ENCODE data around the gene PAK1IP1. TPM values are rescaled to one million over a fixed set of nuclear protein-coding genes. Genes with fewer than 3 reads are reported as not detected.
"Not testable (repeated sequence)": the region's sequence is repeated elsewhere in the genome, so short reads cannot be mapped to it uniquely, and the experiment has no call there.

The PAK1IP1 gene
- total RNA-seq = 10 to 100 TPM; 53.7 to 55.9 TPM

- ChIA-PET CTCF (interaction anchor here (0.7 to 1.0 kb wide), 5 partner anchors 12 to 1146 kb away, joined by 3 to 5 read pairs (median 4); no protein-coding TSS in a partner anchor), POLR2A (interaction anchor here (0.6 to 1.3 kb wide), 10 partner anchors 8 to 551 kb away, joined by 3 to 18 read pairs (median 7); partner anchors contain the start of genes TMEM14B and TMEM14C)
These were observed at the start of gene PAK1IP1, which contains the start of gene C6orf52 for GRCh38 chr6:10694302-10695085. TSS of gene PAK1IP1 (plus strand) at chr6:10694972. CDS start at chr6:10694986, 14 bp downstream. TSS of gene C6orf52 (minus strand) at chr6:10694616. CDS start at chr6:10687550, 7,066 bp downstream.

DNA sequence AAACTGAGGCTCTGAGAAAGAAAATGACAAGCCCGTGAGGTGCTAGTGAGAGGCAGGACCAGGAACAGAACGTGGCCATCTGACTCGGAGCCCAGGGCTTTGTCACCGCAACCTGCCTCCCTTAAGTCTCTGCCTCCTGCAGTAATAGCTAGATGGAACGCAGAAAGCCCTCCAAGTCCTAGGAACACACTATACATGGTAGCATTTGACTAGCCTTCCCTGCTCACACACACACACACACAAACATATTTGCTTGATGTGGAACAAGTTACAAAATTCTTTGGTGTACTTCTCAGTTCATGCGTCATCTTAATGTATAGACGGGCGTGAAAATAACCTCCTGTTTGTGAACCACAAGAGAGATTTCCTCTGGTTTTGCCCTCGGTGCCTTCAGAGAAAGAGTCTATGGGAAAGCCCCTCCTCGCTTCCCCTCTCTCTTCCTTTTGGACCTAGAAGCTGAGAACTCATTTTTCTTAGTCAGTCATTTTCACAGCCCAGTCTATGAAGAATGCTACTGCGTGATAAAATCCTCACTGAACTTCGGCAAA lies 39.2 kb upstream of the PAK1IP1 start:
- ChIA-PET CTCF (no interaction called here), POLR2A (interaction anchor here (1.2 kb wide), 1 partner anchor 28 kb away, joined by 3 read pairs; no protein-coding TSS in a partner anchor)

DNA sequence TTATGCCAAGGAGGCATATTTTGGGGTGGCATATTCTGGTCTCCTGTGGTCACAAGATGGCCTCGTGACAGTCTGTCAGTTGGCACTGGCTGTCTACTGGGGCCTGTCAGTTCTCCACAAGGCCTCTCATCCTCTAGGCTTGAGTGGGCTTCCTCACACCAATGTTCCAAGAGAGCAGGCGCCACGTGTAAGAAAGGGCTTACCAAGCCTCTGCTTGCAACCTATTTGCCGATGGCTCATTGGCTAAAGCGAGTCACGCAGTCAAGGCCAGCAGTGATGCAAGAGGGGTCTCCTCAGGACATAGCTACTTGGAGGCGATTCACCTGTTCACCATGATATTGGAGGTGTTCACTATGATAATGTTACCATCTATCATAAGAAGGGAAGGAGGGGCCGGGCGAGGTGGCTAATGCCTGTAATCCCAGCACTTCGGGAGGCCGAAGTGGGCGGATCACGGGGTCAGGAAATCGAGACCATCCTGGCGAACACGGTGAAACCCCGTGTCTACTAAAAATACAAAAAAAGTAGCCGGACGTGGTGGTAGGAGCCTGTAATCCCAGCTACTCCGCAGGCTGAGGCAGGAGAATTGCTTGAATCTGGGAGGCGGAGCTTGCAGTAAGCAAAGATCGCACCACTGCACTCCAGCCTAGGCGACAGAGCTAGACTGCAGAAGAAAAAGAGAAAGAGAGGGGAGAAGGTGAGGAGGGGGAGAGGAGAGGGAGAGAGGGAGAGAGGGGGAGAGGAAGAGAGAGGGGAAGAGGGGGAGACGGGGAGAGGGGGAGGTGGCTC lies 35.7 kb upstream of the PAK1IP1 start:
- ChIA-PET POLR2A (no interaction called here), CTCF (interaction anchor here (0.6 kb wide), 3 partner anchors 20 to 868 kb away, joined by 3 read pairs; no protein-coding TSS in a partner anchor)

DNA sequence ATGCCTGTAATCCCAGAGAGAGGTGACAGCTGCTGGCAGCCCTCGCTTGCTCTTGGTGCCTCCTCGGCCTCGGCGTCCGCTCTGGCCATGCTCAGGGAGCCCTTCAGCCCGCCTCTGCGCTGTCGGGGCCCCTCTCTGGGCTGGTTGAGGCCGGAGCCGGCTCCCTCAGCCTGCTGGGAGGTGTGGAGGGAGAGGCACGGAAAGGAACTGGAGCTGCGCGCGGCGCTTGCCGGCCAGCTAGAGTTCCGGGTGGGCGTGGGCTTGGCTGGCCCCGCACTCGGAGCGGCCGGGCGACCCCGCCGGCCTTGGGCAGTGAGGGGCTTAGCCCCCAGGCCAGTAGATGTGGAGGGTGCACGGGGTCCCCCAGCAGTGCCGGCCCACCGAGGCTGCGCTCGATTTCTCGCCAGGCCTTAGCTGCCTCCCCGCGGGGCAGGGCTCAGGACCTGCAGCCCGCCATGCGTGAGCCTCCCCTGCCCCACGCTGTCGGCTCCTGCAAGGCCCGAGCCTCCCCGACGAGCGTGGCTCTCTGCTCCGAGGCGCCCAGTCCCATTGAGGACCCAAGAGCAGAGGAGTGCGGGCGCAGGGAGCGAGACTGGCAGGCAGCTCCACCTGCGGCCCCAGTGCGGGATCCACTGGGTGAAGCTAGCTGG lies 34.9 kb upstream of the PAK1IP1 start:
- POLR2A ChIA-PET = no interaction called here
- CTCF ChIA-PET = interaction anchor here (0.6 kb wide), 2 partner anchors 96 to 867 kb away, joined by 3 read pairs; no protein-coding TSS in a partner anchor

DNA sequence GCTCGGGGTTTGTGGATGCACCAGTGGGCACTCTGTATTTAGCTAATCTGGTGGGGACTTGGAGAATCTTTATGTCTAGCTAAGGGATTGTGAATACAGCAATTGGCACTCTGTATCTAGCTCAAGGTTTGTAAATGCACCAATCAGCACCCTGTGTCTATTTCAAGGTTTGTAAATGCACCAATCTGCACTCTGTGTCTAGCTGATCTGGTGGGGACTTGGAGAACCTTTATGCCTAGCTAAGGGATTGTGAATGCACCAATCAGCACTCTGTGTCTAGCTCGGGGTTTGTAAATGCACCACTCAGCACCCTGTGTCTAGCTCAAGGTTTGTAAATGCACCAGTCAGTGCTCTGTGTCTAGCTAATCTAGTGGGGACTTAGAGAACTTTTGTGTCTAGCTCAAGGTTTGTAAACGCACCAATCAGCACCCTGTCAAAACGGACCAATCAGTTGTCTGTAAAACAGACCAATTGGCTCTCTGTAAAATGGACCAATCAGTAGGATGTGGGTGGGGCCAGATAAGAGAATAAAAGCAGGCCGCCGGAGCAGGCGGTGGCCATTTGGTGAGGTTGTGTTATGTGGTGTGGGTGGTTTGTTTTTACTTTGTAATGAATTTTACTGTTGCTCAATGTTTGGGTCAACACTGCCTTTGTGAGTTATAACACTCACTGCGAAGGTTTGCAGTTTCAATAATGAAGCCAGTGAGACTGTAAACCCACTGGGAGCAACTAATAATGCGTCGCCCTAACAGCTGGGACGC lies 34.2 kb upstream of the PAK1IP1 start:
- POLR2A ChIA-PET = not testable (repeated sequence)
- CTCF ChIA-PET = interaction anchor here (0.6 kb wide), 1 partner anchor 397 kb away, joined by 3 read pairs; no protein-coding TSS in a partner anchor

DNA sequence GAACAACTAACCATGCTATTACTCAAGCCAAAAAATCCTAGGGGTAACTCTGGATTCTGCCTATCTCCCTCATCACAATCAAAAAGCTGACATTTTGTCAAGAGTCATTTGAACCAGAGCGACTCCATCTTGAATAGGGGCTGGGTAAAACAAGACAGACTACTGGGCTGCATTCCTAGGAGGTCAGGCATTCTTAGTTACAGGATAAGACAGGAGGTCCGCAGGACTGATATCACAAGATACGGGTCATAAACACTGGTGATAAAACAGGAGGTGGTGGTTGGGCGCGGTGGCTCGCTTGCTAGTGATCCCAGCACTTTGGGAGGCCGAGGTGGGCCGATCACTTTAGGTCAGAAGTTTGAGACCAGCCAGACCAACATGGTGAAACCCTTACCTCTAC lies 32.6 kb upstream of the PAK1IP1 start:
- ChIA-PET CTCF (no interaction called here), POLR2A (no interaction called here)

DNA sequence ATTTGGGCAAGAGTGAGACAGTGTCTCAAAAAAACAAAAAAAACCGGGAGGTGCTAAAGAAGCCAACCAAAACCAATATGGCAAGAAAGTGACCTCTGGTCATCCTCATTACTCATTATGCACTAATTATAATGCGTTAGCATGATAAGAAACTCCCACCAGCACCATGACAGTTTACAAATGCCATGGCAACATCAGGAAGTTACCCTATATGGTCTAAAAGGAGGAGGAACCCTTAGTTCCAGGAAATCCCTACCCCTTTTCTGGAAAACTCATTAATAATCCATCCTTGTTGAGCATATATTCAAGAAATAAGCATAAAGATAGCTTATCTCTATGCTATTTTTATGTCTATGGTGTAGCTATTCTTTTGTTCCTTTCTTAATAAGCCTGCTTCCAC lies 32.0 kb upstream of the PAK1IP1 start:
- POLR2A ChIA-PET = no interaction called here
- CTCF ChIA-PET = no interaction called here

GRCh38 chr6:10665595-10665994 lies 29.2 kb upstream of the PAK1IP1 start:
- POLR2A ChIA-PET, CTCF ChIA-PET: not testable (repeated sequence)

- ChIA-PET CTCF (no interaction called here), POLR2A (interaction anchor here (0.6 kb wide), 1 partner anchor 25 kb away, joined by 9 read pairs; no protein-coding TSS in a partner anchor)
These were observed 26.4 kb upstream of the PAK1IP1 start for GRCh38 chr6:10668126-10668917.

- POLR2A ChIA-PET = no interaction called here
These were observed 18.4 kb upstream of the PAK1IP1 start for GRCh38 chr6:10676403-10676802.

GRCh38 chr6:10678456-10678855 lies 16.3 kb upstream of the PAK1IP1 start:
- POLR2A ChIA-PET = no interaction called here
- CTCF ChIA-PET = no interaction called here

More at GRCh38 chr6:10676403-10676802, 18.4 kb upstream of the PAK1IP1 start:
- CTCF ChIA-PET = no interaction called here

GRCh38 chr6:10681795-10682194 lies 13.0 kb upstream of the PAK1IP1 start:
- CTCF ChIA-PET = no interaction called here
- POLR2A ChIA-PET = no interaction called here

- CTCF ChIA-PET = no interaction called here
- POLR2A ChIA-PET = no interaction called here
These were observed 12.3 kb upstream of the PAK1IP1 start for GRCh38 chr6:10682355-10682988.

GRCh38 chr6:10684618-10685017 lies 10.2 kb upstream of the PAK1IP1 start:
- ChIA-PET POLR2A (interaction anchor here (0.9 kb wide), 1 partner anchor 29 kb away, joined by 3 read pairs; no protein-coding TSS in a partner anchor), CTCF (no interaction called here)

DNA sequence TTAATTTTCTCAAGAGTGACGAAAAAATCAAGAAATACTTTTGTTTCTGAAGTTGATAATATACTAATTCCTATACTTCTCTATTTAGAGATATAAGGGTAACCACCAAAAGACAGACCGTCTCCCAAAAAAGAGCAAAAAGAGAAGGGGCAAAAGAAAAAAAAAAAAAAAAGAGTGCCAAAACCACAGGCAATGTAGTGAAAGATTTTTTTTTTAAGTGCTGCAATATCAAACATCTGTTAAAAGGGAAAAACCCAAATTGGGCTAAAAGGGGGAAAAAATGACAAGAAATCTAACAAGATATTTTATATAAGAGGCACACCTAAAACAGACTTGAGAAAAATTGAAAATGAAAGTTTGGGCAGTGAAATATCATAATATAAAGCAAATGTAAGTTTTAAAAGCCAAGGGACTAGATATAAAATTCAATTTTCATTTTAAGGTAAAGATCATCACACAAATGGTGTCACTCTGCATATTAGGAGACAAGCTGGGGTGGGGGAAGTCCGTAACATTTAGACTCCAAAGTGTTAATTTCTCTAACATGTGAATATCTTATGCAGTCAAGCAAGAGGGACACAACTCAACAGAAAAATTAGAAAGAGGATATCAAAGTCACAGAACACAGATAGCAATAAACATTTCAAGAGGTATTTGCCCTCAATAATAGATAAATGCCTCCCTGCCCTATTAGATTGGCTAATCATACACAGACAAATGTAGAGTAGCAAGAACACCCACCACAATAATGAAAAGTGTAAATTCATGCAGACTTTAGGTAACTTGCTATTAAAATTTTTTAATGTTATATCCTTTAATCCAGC lies 9.5 kb upstream of the PAK1IP1 start:
- CTCF ChIA-PET = no interaction called here
- POLR2A ChIA-PET = no interaction called here

DNA sequence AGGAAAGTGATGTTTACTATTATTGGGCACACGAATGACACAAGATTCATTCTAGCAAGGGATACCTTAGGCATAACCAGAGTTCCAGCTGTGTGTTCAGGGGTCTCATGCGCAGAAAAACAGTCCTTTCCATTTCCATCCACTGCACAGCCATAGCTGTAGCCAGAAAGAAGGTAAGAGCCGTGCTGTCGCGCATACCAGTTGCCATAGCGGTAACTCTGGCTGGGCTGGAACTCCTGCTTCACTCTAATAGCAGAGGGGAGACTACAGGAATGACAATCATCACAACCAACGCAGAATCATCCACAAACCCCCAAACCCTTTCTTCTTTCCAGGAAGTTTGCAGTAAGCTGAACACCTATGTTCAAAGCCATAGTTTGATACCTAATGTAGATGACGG lies 7.9 kb upstream of the PAK1IP1 start:
- ChIA-PET POLR2A (no interaction called here), CTCF (interaction anchor here (0.6 kb wide), 1 partner anchor 83 kb away, joined by 3 read pairs; no protein-coding TSS in a partner anchor)

DNA sequence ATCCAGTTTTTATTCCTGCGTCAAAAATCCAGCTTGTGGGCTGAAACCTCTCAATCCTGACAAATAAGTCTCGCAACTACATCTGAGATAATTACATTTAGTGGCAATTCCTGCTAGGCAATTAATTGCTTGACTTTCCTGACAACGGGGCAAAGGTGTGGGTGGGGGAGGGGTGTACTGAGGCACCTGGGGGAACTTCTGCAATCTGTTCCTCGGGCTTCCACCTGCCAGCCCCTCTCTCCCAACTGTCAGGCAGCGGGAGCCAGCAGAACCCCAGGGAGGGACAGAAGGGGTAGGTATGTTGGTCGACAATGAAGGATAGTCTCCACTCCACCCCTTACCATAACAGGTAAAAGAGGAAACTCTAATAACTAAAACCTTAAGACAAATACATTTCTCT lies 7.2 kb upstream of the PAK1IP1 start:
- ChIA-PET CTCF (no interaction called here), POLR2A (no interaction called here)
